Mesenchymal stem cell (in vitro differentiated cells and primary cell): ENCODE measurements around the gene DCAF5.
"Not testable (repeated sequence)": the region's sequence is repeated elsewhere in the genome, so short reads cannot be mapped to it uniquely, and the experiment has no call there.

Experiments
- DNase-seq: peaks from one replicate; pipeline ENCODE4 v3.0.0-alpha.2; 2013
- H2AFZ ChIP-seq: one replicate; pipeline ENCODE4 v1.6.1; 2013; ENCODE audit warnings: low read depth, mild to moderate bottlenecking, control low read depth, inconsistent platforms, low read length, moderate library complexity
- H2AK5ac ChIP-seq: 2 replicates; pipeline ENCODE4 v1.6.1; 2013; ENCODE audit warnings: low read length, moderate library complexity, mild to moderate bottlenecking, inconsistent platforms; ENCODE audit not compliant: severe bottlenecking
- H2BK120ac ChIP-seq: one replicate; pipeline ENCODE4 v1.6.1; 2013; ENCODE audit warnings: low read depth, mild to moderate bottlenecking, inconsistent platforms, low read length, moderate library complexity
- H2BK12ac ChIP-seq, 2 experiments: one replicate each; pipeline ENCODE4 v1.6.1; 2013; ENCODE audit warnings: inconsistent platforms in 2 of 2, low read length in 2 of 2, mild to moderate bottlenecking in 2 of 2, moderate library complexity in 2 of 2, control low read depth in 1 of 2
- H2BK15ac ChIP-seq: one replicate; pipeline ENCODE4 v1.6.1; 2013; ENCODE audit warnings: mild to moderate bottlenecking, low read depth, inconsistent platforms; ENCODE audit not compliant: poor library complexity, severe bottlenecking
- H2BK5ac ChIP-seq: 2 replicates; pipeline ENCODE4 v1.6.1; 2013; ENCODE audit warnings: low read depth, mild to moderate bottlenecking, low read length, control low read depth, inconsistent platforms; ENCODE audit not compliant: poor library complexity, severe bottlenecking
- H3K14ac ChIP-seq, 2 experiments: one replicate each; pipeline ENCODE4 v1.6.1; 2013; ENCODE audit warnings: inconsistent platforms in 2 of 2, low read length in 2 of 2, control low read depth in 1 of 2, mild to moderate bottlenecking in 1 of 2, moderate library complexity in 1 of 2
- H3K18ac ChIP-seq, 2 experiments: one replicate each; pipeline ENCODE4 v1.6.1; 2013; ENCODE audit warnings: inconsistent platforms in 2 of 2, low read length in 2 of 2, control low read depth in 1 of 2, low read depth in 1 of 2, mild to moderate bottlenecking in 1 of 2
- H3K23ac ChIP-seq, 2 experiments: one replicate each; pipeline ENCODE4 v1.6.1; 2013; ENCODE audit warnings: inconsistent platforms in 2 of 2, low read length in 2 of 2, mild to moderate bottlenecking in 2 of 2, moderate library complexity in 2 of 2, control low read depth in 1 of 2
- H3K27ac ChIP-seq: 2 replicates; pipeline ENCODE4 v1.5.1; 2013; ENCODE audit warnings: mild to moderate bottlenecking, moderate library complexity, low read length, control low read depth, inconsistent platforms; ENCODE audit not compliant: poor library complexity, severe bottlenecking
- H3K27me3 ChIP-seq, 2 experiments: 2 replicates each; pipeline versions ENCODE4 v1.6.1 to v1.7.0; 2013; ENCODE audit warnings: low read length in 2 of 2, mild to moderate bottlenecking in 2 of 2, moderate library complexity in 2 of 2, control low read depth in 1 of 2, inconsistent platforms in 1 of 2; ENCODE audit not compliant: control insufficient read depth in 1 of 2, insufficient read depth in 1 of 2
- H3K36me3 ChIP-seq, 2 experiments: 2 replicates each; pipeline versions ENCODE4 v1.6.1 to v1.7.0; 2013; ENCODE audit warnings: low read length in 2 of 2, control low read depth in 1 of 2, inconsistent platforms in 1 of 2, low read depth in 1 of 2, mild to moderate bottlenecking in 1 of 2; ENCODE audit not compliant: insufficient read depth in 2 of 2, control insufficient read depth in 1 of 2
- H3K4ac ChIP-seq, 2 experiments: one replicate each; pipeline ENCODE4 v1.6.1; 2013; ENCODE audit warnings: inconsistent platforms in 2 of 2, low read length in 2 of 2, mild to moderate bottlenecking in 2 of 2, moderate library complexity in 2 of 2, control low read depth in 1 of 2, low read depth in 1 of 2
- H3K4me1 ChIP-seq: 2 replicates; pipeline ENCODE4 v1.6.1; 2013; ENCODE audit warnings: low read depth, low read length, control low read depth; ENCODE audit not compliant: control insufficient read depth, insufficient read depth
- H3K4me2 ChIP-seq: 2 replicates; pipeline ENCODE4 v1.6.1; 2013; ENCODE audit warnings: low read length, mild to moderate bottlenecking, inconsistent platforms; ENCODE audit not compliant: poor library complexity, severe bottlenecking
- H3K4me3 ChIP-seq, 2 experiments: 2 replicates each; pipeline versions ENCODE4 v1.5.1 to v1.7.0; 2013; ENCODE audit warnings: low read length in 2 of 2, mild to moderate bottlenecking in 2 of 2, control low read depth in 1 of 2, low read depth in 1 of 2; ENCODE audit not compliant: insufficient read depth in 1 of 2
- H3K79me1 ChIP-seq: replicated peaks from 2 replicates; pipeline ENCODE4 v1.6.1; 2013; ENCODE audit warnings: mild to moderate bottlenecking, control low read depth, low read length, inconsistent platforms; ENCODE audit not compliant: poor library complexity, severe bottlenecking
- H3K9ac ChIP-seq: 2 replicates; pipeline ENCODE4 v1.7.0; 2013; ENCODE audit warnings: mild to moderate bottlenecking, low read length, moderate library complexity
- H3K9me3 ChIP-seq: 2 replicates; pipeline ENCODE4 v1.7.0; 2013; ENCODE audit warnings: mild to moderate bottlenecking, low read length; ENCODE audit not compliant: control insufficient read depth
- H4K8ac ChIP-seq: one replicate; pipeline ENCODE4 v1.6.1; 2013; ENCODE audit warnings: inconsistent platforms, mild to moderate bottlenecking, low read length, moderate library complexity
- H4K91ac ChIP-seq: one replicate; pipeline ENCODE4 v1.6.1; 2013; ENCODE audit warnings: mild to moderate bottlenecking, low read length, inconsistent platforms
- WGBS: methylation state at CpG from one replicate; pipeline ENCODE4 v1.1.7; 2013; ENCODE audit warnings: mixed read lengths; 5-methylcytosine and 5-hydroxymethylcytosine counted together

Gene DCAF5

GRCh38 chr14:69175130-69175529 lies 22.2 kb upstream of the DCAF5 start:
- Histone ChIP-seq H3K4me3 (no peak overlapping the region), H3K4me2 (no peak overlapping the region), H3K9ac (no peak overlapping the region), H2AK5ac (no peak overlapping the region), H3K4me1 (no peaks in the 10 kb centered on the region), H3K36me3 (no peaks in the 10 kb centered on the region), H2BK120ac (no peak overlapping the region), H2BK5ac (no peak overlapping the region), H3K18ac (no peak overlapping the region), H2BK15ac (no peak overlapping the region), H4K91ac (no peak overlapping the region), H3K9me3 (no peaks in the 10 kb centered on the region), H3K27ac (no peak overlapping the region), H2AFZ (no peak overlapping the region), H3K79me1 (no peaks in the 10 kb centered on the region), H3K4ac (no peak overlapping the region), H3K23ac (no peak overlapping the region), H3K14ac (no peak overlapping the region), H3K27me3 (peaks cover 4 to 8% of the 10 kb centered on the region in 2 experiments), H2BK12ac (no peak overlapping the region), H4K8ac (no peak overlapping the region)
- no peak for DNase-seq

- Histone ChIP-seq H2BK5ac (no peak overlapping the region), H3K9ac (no peak overlapping the region), H4K91ac (no peak overlapping the region), H3K4me2 (no peak overlapping the region), H3K4me1 (no peaks in the 10 kb centered on the region), H2AFZ (no peak overlapping the region), H3K36me3 (no peaks in the 10 kb centered on the region), H3K4me3 (no peak overlapping the region), H3K79me1 (no peaks in the 10 kb centered on the region), H3K27me3 (peaks cover 4 to 8% of the 10 kb centered on the region in 2 experiments), H2BK15ac (no peak overlapping the region), H2BK120ac (no peak overlapping the region), H3K23ac (no peak overlapping the region), H3K4ac (no peak overlapping the region), H2BK12ac (no peak overlapping the region), H3K9me3 (no peaks in the 10 kb centered on the region), H4K8ac (no peak overlapping the region), H3K18ac (no peak overlapping the region), H3K27ac (no peak overlapping the region), H3K14ac (no peak overlapping the region), H2AK5ac (no peak overlapping the region)
- WGBS = 93% methylated on average over 2 of the region's 2 CpGs
- no peak for DNase-seq
These were observed 18.6 kb upstream of the DCAF5 start for GRCh38 chr14:69171569-69171968.

- DNase-seq = no peak
- 80% methylated on average over 1 of the region's 1 CpG for WGBS
- H3K9me3 ChIP-seq = no peaks in the 10 kb centered on the region
These were observed 17.9 kb upstream of the DCAF5 start for GRCh38 chr14:69170839-69171238.

GRCh38 chr14:69165787-69166186 lies 12.9 kb upstream of the DCAF5 start:
- H2BK120ac ChIP-seq, H3K23ac ChIP-seq, H4K8ac ChIP-seq, H3K14ac ChIP-seq, H3K79me1 ChIP-seq, DNase-seq, H3K9ac ChIP-seq, H3K36me3 ChIP-seq, H3K4me1 ChIP-seq, H2BK5ac ChIP-seq, H3K4ac ChIP-seq, H3K4me3 ChIP-seq, H2AFZ ChIP-seq, H3K27me3 ChIP-seq, H2BK15ac ChIP-seq, H3K4me2 ChIP-seq, H2BK12ac ChIP-seq, H3K27ac ChIP-seq, H4K91ac ChIP-seq, H3K18ac ChIP-seq, H2AK5ac ChIP-seq: not testable (repeated sequence)
- H3K9me3 ChIP-seq = peaks cover 17% of the 10 kb centered on the region
- WGBS = 58% methylated on average over 2 of the region's 2 CpGs

More at GRCh38 chr14:69170839-69171238, 17.9 kb upstream of the DCAF5 start:
- Histone ChIP-seq H2BK5ac (no peak overlapping the region), H4K8ac (no peak overlapping the region), H3K27ac (no peak overlapping the region), H2AFZ (no peak overlapping the region), H3K14ac (no peak overlapping the region), H3K9ac (no peak overlapping the region), H3K27me3 (peaks cover 4 to 8% of the 10 kb centered on the region in 2 experiments), H3K4me1 (no peaks in the 10 kb centered on the region), H3K23ac (no peak overlapping the region), H2BK12ac (no peak overlapping the region), H3K18ac (no peak overlapping the region), H4K91ac (no peak overlapping the region), H2BK120ac (no peak overlapping the region), H3K4me2 (no peak overlapping the region), H3K36me3 (no peaks in the 10 kb centered on the region), H3K4me3 (no peak overlapping the region), H2BK15ac (no peak overlapping the region), H3K79me1 (no peaks in the 10 kb centered on the region), H3K4ac (no peak overlapping the region), H2AK5ac (no peak overlapping the region)
